HPDE6-E6E7 (cell line): Measurements from ENCODE around the gene PNMA8A.
"Not testable (repeated sequence)": the region's sequence is repeated elsewhere in the genome, so short reads cannot be mapped to it uniquely, and the experiment has no call there.

ENCODE experiments used
- DNase-seq: peaks from one replicate; pipeline ENCODE4 v3.0.0; 2011; ENCODE audit warnings: missing footprints; ENCODE audit errors: extremely low spot score

The PNMA8A gene

DNA sequence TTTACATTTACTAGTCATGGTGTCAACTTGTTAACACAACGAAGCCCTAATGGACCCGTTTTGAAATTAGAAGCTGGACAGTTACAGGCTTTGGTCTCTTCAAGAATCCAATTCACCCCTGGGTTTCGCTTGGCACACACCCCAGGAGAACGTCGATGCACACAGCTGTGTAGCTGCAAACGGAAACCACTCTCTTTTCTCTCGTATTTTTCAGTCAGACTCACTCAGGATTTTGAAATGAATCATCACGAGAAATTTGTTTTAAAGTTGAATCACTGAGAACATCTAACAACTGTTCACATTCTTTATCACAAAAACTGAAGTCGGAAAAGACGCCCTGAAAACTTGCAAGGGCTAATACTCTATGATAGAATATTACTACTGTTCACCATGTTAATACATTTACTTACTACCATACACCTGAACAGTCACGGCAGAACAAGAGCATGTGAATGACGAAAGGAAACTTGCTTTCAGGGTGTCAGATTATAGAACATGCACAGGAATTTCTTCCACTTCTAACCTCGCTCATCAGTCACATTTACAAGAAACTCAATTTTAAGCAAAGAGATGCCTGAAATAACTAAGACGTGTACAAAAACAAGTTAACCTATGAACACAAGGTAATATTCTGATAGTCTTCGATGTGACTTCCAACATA, 4.7 kb downstream of the PNMA8A start:
- no peak for DNase-seq

GRCh38 chr19:46463516-46463915, 7.8 kb downstream of the PNMA8A start:
- no peak for DNase-seq

DNA sequence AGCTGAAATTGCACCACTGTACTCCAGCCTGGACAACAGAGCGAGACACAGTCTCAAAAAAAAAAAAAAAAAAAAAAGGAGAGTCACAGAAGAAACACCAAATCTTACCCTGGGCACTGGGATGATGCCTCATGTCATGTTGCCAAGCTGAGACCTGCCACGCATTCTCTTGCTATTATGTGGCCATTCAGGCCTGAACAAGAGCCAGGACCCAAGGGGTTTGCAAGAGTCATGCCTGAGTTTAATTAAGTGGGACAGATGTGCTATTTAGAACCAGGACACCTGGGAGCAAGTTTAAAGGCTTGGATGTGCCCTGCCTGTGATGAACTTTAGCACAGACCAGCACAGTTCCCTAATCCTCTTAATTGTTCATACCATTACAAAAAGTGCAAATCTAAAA, 9.8 kb downstream of the PNMA8A start:
- DNase-seq = peak; percentile 70

DNA sequence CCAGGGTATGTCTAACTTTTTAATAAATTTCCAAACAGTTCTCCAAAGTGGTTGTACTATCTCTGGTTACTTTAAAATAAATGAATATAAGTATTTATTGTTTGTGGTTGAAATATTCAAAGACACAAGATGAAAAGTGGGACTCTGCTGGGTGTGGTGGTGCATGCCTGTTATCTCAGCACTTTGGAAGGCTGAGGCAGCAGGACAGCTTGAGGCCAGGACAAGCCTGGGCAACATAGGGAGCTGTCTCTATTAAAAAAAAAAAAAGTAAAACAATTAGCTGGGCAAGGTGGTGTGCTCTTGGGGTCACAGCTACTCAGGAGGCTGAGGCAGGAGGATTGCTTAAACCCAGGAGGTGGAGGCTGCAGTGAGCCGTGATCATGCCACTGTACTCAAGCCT, 10.4 kb downstream of the PNMA8A start:
- no peak for DNase-seq

- DNase-seq = no peak
Measured at GRCh38 chr19:46460055-46460454, 11.3 kb downstream of the PNMA8A start.

- DNase-seq = no peak
Measured at GRCh38 chr19:46456930-46457329, 14.4 kb downstream of the PNMA8A start.

GRCh38 chr19:46454244-46454643, 17.1 kb downstream of the PNMA8A start:
- DNase-seq = no peak

- no peak for DNase-seq
Measured at GRCh38 chr19:46453661-46454060, 17.7 kb downstream of the PNMA8A start.

- no peak for DNase-seq
Measured at GRCh38 chr19:46452186-46452585, 19.2 kb downstream of the PNMA8A start.

DNA sequence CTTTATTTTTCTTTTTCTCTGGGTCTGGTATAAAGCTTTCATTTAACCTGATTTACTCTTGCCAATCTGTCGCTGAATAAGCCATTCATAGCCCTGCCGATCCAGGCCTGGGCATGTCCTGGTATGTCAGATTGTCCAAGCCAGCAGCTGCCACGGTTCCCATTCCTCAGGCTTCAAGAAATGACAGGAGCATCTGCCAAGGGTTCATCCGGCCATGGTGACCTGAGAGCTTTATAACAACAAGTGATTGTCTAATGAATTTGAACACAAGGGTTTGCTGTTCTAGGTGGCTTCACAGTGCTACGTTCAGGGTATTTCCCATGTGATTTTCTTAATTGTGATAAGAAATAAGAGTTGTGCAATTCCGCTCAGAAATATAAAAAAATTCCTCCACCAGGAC, 20.0 kb downstream of the PNMA8A start:
- peak; percentile 67 for DNase-seq

- no peak for DNase-seq
Measured at GRCh38 chr19:46450737-46451136, 20.6 kb downstream of the PNMA8A start.

DNA sequence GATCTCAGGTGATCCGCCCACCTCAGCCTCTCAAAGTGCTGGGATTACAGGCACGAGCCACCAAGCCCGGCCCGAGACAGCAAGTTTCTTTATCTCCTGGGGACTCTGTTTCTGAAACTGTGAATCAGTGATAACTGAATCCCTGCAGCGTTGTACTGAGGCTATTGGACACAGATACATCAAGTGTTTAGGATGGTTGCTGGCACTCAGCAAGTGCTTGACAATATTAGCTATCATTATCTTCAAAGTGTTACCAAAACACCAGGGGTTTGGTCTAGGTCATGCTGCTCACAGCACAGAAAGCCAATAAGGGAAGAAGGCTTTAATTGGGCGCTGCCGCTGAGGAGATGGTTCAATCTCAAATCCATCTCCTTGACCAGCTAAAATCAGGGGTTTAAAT, 22.1 kb downstream of the PNMA8A start:
- no peak for DNase-seq

GRCh38 chr19:46448601-46449000, 22.8 kb downstream of the PNMA8A start:
- no peak for DNase-seq

DNA sequence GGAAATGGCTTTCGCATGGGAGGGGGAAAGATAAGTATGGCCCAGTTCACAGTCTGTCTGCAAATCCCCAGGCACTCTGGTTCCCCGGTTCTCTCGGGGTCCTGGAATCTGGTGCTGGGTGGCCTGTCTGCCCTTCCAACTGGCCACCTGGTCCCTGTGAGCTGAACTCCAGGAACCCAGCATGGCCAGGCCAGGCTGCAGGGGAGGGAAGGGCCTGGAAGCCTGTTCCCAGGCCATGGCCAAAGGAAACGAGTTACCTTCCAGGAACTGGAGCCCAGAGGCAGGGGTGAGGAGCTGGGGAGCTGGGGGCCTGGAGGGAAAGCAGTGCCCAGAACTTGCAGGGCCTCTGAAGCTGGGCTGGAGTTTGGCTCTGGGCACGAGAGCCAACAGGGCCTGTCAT, 23.5 kb downstream of the PNMA8A start:
- DNase-seq = no peak

- no peak for DNase-seq
Measured at GRCh38 chr19:46447006-46447405, 24.4 kb downstream of the PNMA8A start.

GRCh38 chr19:46446021-46446420, 25.3 kb downstream of the PNMA8A start:
- DNase-seq = no peak

GRCh38 chr19:46442808-46443450, 28.4 kb downstream of the PNMA8A start:
- DNase-seq = peak; percentile 39

DNA sequence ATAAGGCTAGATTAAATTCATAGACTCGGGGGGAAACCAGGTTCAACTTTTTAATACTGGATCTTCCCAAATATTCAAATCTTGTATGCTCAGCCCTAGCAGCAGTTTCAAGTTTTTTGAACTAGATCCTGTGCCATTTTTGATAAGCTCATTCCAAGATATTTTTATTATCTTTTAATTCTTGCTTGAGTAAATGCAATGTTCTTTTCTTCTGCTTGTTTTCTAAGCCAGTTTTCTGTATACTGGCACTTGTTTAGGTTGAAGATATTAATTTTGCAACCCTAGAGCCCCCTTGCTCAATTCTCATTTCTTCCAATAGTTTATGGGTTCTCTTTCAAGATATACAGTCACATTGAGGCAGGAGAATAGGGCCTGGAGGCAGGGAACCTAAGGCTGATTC, 29.5 kb downstream of the PNMA8A start:
- no peak for DNase-seq

DNA sequence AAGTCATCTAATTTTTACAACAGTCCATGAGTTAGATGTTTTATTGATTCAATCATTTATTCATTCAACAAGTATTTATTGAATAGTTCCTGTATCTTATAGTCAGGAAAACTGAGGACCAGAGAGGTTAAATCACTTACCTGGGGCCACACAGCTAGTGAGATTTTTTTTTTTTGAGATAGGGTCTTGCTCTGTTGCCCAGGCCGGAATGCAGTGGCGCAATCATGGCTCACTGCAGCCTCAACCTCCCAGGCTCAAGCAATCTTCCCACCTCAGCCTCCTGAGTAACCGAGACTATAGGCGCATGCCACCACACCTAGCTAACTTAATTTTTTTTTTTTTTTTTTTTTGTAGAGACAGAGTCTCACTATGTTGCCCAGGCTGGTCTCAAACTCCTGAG, 35.7 kb downstream of the PNMA8A start:
- not testable (repeated sequence) for DNase-seq

DNA sequence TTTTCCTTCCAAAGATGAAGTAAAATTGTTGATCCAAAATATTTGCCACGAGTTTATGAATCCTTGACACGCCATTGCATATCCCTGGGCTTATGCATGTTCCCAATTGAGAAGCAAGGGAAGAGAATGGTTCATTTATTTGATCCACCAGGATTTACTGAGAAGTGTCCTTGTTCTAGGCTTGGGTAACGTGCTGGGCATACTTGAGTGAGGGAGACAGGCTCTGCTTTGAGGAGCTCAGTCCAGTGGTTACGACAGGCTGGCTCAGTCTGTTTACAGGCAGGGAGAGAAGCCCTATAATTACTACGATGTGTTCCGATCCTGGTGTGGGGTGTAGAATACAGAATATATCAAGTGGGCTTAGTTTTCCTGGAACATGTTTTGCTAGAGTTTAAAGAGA, 36.4 kb downstream of the PNMA8A start:
- DNase-seq = no peak

DNA sequence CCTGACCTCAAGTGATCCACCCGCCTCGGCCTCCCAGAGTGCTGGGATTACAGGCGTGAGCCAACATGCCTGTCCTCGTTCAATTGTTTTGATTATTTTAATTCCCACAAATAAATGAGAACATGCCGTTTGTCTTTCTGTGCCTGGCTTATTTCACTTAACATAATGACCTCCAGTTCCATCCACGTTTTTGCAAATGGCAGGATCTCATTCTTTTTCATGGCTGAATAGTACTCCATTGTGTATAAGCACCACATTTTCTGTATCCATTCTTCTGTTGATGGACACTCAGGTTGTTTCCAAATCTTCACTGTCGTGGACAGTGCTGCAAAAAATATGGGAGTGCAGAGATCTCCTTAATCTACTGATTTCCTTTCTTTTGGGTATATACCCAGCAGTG, 37.9 kb downstream of the PNMA8A start:
- not testable (repeated sequence) for DNase-seq

GRCh38 chr19:46431824-46432223, 39.5 kb downstream of the PNMA8A start:
- no peak for DNase-seq

- DNase-seq = no peak
Measured at GRCh38 chr19:46429999-46430398, 41.4 kb downstream of the PNMA8A start.
